ENCODE measurements around the gene EFCAB6.
A peak's percentile ranks its signal among the peaks of the same experiment; 100 is the strongest.

Gene EFCAB6

DNA sequence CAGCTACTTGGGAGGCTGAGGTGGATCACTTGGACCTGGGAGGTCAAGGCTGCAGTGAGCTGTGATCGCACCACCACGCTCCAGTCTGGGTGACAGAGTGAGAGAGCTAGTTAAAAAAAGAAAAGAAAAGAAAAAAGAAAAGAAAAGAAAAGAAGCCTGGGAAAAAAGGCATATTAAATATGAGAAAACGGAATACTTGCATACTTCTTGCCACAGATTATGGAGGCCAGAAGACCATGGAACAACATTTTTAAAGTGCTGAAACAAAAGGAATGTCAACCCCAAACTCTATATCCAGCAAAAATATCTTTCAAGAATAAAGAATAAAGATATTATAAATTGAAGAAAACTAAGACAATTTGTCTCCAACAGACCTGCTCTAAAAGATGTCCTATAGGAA, 191.9 kb downstream of the EFCAB6 start:
- TF ChIP-seq, protein P1, sequence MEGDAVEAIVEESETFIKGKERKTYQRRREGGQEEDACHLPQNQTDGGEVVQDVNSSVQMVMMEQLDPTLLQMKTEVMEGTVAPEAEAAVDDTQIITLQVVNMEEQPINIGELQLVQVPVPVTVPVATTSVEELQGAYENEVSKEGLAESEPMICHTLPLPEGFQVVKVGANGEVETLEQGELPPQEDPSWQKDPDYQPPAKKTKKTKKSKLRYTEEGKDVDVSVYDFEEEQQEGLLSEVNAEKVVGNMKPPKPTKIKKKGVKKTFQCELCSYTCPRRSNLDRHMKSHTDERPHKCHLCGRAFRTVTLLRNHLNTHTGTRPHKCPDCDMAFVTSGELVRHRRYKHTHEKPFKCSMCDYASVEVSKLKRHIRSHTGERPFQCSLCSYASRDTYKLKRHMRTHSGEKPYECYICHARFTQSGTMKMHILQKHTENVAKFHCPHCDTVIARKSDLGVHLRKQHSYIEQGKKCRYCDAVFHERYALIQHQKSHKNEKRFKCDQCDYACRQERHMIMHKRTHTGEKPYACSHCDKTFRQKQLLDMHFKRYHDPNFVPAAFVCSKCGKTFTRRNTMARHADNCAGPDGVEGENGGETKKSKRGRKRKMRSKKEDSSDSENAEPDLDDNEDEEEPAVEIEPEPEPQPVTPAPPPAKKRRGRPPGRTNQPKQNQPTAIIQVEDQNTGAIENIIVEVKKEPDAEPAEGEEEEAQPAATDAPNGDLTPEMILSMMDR (IDR thresholded peaks at IDR 0.05; ENCODE audit: low read depth, low read length): no peak

GRCh38 chr22:43618517-43618916, 193.6 kb downstream of the EFCAB6 start:
- no peak overlapping the region for H3K4me3 ChIP-seq (ENCODE audit: low read depth, low read length)
- no peak for DNase-seq (ENCODE audit: low read depth, low spot score)
- in situ Hi-C loops (cut with HindIII; ENCODE audit: low sequenced_read_pairs): no loop called here
- TF ChIP-seq, protein P1 (IDR thresholded peaks at IDR 0.05; ENCODE audit: low read depth, low read length): no peak

More for the DNA sequence above, 191.9 kb downstream of the EFCAB6 start:
- DNase-seq (ENCODE audit: low read depth, low spot score): no peak
- no peak overlapping the region for H3K4me3 ChIP-seq (ENCODE audit: low read depth, low read length)
- in situ Hi-C loops (cut with HindIII; ENCODE audit: low sequenced_read_pairs): no loop called here

GRCh38 chr22:43616645-43617044, 195.5 kb downstream of the EFCAB6 start:
- no peak for DNase-seq (ENCODE audit: low read depth, low spot score)
- in situ Hi-C loops (cut with HindIII; ENCODE audit: low sequenced_read_pairs): no loop called here
- no peak overlapping the region for H3K4me3 ChIP-seq (ENCODE audit: low read depth, low read length)
- TF ChIP-seq, protein P1 (IDR thresholded peaks at IDR 0.05; ENCODE audit: low read depth, low read length): no peak

DNA sequence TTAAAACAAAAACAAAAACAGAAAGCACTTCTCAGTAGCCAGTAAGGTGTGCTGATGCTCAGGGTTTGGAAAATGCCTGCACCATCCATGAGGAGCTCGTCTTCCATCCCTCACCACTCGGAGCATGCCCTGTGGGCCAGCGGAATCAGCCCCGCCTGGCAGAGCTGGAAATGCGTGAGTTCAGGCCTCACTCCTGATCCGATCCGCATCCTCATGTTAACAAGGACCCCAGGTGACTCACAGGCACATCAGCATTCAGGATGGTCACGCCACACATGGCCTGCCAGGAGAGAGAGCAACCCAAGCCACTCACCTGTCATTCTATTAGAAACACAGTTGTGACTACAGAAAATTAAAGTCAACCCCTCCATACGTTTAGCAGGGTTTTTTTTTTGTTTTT, 211.8 kb downstream of the EFCAB6 start:
- no peak for DNase-seq (ENCODE audit: low read depth, low spot score)
- no peak overlapping the region for H3K4me3 ChIP-seq (ENCODE audit: low read depth, low read length)
- TF ChIP-seq, protein P1 (IDR thresholded peaks at IDR 0.05; ENCODE audit: low read depth, low read length): no peak
- in situ Hi-C loops (cut with HindIII; ENCODE audit: low sequenced_read_pairs): no loop called here

GRCh38 chr22:43592476-43592875, 219.6 kb downstream of the EFCAB6 start:
- no peak overlapping the region for H3K4me3 ChIP-seq (ENCODE audit: low read depth, low read length)
- DNase-seq (ENCODE audit: low read depth, low spot score): no peak
- in situ Hi-C loops (cut with HindIII; ENCODE audit: low sequenced_read_pairs): no loop called here
- TF ChIP-seq, protein P1 (IDR thresholded peaks at IDR 0.05; ENCODE audit: low read depth, low read length): no peak

- no peak for DNase-seq (ENCODE audit: low read depth, low spot score)
- in situ Hi-C loops (cut with HindIII; ENCODE audit: low sequenced_read_pairs): no loop called here
- TF ChIP-seq, protein P1 (IDR thresholded peaks at IDR 0.05; ENCODE audit: low read depth, low read length): no peak
- no peak overlapping the region for H3K4me3 ChIP-seq (ENCODE audit: low read depth, low read length)
These were observed 220.7 kb downstream of the EFCAB6 start for GRCh38 chr22:43591380-43591779.

DNA sequence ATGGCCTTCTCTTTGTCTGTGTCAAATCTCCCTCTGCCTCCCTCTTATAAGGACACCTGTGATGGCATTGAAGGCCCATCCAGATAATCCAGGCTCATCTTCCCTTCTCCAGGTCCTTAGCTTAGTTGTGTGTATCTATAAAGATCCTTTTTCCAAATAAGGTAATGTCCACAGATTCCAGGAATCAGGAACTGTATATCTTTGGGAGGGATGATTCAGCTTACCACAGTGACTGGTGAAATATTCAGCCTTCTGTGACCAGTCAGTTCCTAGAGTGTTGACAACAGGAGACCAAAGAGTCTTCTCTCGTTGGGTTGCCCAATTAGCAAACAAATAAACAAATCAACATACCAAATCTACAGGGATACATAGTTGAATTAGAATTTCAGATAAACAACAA, 224.5 kb downstream of the EFCAB6 start:
- TF ChIP-seq, protein P1 (IDR thresholded peaks at IDR 0.05; ENCODE audit: low read depth, low read length): no peak
- in situ Hi-C loops (cut with HindIII; ENCODE audit: low sequenced_read_pairs): no loop called here
- no peak overlapping the region for H3K4me3 ChIP-seq (ENCODE audit: low read depth, low read length)
- DNase-seq (ENCODE audit: low read depth, low spot score): peak; percentile 1

All from astrocyte of the spinal cord (primary cell).